GM19238 (cell line): ENCODE measurements around the gene PHF3.

Experiments
- DNase-seq: peaks from one replicate; pipeline ENCODE4 v3.0.0; 2011; ENCODE audit warnings: low spot score; ENCODE audit not compliant: insufficient read length

Gene PHF3, protein sequence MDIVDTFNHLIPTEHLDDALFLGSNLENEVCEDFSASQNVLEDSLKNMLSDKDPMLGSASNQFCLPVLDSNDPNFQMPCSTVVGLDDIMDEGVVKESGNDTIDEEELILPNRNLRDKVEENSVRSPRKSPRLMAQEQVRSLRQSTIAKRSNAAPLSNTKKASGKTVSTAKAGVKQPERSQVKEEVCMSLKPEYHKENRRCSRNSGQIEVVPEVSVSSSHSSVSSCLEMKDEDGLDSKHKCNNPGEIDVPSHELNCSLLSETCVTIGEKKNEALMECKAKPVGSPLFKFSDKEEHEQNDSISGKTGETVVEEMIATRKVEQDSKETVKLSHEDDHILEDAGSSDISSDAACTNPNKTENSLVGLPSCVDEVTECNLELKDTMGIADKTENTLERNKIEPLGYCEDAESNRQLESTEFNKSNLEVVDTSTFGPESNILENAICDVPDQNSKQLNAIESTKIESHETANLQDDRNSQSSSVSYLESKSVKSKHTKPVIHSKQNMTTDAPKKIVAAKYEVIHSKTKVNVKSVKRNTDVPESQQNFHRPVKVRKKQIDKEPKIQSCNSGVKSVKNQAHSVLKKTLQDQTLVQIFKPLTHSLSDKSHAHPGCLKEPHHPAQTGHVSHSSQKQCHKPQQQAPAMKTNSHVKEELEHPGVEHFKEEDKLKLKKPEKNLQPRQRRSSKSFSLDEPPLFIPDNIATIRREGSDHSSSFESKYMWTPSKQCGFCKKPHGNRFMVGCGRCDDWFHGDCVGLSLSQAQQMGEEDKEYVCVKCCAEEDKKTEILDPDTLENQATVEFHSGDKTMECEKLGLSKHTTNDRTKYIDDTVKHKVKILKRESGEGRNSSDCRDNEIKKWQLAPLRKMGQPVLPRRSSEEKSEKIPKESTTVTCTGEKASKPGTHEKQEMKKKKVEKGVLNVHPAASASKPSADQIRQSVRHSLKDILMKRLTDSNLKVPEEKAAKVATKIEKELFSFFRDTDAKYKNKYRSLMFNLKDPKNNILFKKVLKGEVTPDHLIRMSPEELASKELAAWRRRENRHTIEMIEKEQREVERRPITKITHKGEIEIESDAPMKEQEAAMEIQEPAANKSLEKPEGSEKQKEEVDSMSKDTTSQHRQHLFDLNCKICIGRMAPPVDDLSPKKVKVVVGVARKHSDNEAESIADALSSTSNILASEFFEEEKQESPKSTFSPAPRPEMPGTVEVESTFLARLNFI (N-terminal part only)

GRCh38 chr6:63635588-63636517, at the start of gene PHF3:
Gene PHF3 (plus strand): TSS chr6:63635802. CDS start chr6:63646552, 10,750 bp downstream.
- DNase-seq, result peak; percentile 86

DNA sequence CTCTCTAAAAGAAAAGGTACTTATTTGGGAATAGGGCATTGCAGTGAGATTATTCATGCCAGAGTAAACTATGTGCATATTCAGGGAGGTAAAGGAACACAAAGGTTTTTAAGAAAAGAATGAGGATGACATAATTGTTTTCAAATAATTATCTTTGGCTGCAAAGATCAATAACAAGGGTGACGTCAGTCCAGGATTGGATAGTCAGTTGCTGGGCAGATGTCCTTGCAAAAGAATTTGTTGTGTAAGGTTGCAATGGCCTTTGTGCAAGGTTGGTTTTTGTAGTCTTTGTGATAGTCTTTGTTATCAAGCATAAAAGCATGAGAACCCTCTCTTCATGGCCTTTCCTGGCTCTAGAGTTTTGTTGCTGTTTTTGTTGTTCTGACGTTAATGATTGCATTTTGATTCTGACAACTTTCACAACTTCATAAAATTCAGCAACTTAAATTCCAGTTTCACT, 45.6 kb upstream of the PHF3 start:
- no peak for DNase-seq

GRCh38 chr6:63592886-63593285, 42.7 kb upstream of the PHF3 start:
- DNase-seq, result no peak

DNA sequence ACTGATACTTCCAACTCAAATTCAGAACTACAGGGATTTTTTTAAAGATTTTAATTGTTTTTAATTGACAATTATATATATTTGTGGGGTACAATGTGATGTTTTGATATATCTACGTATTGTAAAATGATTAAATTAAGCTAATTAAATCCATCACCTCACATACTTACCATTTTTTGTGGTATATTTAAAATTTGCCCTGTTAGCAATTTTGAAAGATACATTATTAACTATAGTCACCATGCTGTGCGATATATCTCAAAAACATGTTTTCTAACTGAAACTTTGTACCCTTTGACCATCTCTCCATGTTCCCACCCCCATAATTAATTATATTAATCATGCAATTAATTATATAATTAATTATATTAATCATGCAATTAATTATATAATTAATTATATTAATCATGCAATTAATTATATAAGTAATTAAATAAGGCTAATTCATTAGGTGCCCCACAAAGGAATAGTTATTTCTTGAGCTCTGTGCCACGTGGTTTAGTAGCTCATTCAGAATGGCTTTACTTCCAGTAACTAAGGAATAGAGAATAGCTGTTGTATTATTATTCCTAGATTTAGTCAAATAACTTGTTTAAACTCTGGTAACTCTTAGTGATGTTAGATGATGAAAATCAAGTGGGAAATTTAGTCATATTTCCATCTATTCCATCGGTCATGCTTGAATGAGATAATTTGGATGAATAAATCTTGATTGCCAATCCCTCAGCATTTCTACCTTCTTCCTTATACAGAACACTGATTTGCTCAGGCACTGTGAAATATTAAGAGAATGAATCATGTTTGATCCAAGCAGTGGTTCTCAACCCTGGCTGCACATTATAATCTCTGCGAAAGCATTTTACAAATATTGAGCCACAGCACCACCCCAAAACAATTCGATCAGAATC, 38.2 kb upstream of the PHF3 start:
- DNase-seq, result no peak

- DNase-seq, result peak; percentile 57
These were observed 37.3 kb upstream of the PHF3 start for GRCh38 chr6:63598049-63599036.

GRCh38 chr6:63599243-63599642, 36.4 kb upstream of the PHF3 start:
- no peak for DNase-seq

GRCh38 chr6:63600136-63600535, 35.5 kb upstream of the PHF3 start:
- DNase-seq, result no peak

GRCh38 chr6:63609231-63609630, 26.4 kb upstream of the PHF3 start:
- DNase-seq, result no peak

- DNase-seq, result no peak
These were observed 24.7 kb upstream of the PHF3 start for GRCh38 chr6:63610944-63611343.

DNA sequence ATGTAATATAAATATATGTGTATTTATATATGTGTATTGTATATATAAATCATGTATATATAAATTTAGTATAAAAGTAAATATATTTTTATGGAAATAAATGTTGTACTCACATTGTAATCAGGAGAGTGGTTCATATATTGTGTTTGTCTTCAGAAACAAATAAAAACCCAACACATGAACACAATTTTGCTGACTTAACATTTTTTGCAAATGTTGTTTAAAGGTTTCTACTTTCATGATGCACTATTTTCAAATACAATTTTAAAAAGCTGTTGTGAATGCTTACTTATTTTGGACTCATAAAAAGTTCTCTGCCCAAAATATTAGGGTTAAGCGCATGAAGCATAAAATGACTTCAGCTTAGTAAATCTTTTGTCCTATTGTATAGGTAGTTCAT, 24.0 kb upstream of the PHF3 start:
- DNase-seq, result no peak

GRCh38 chr6:63615590-63615989, 20.0 kb upstream of the PHF3 start:
- DNase-seq, result no peak

- no peak for DNase-seq
These were observed 11.5 kb upstream of the PHF3 start for GRCh38 chr6:63624091-63624490.

GRCh38 chr6:63630466-63630865, 5.1 kb upstream of the PHF3 start:
- DNase-seq, result no peak

DNA sequence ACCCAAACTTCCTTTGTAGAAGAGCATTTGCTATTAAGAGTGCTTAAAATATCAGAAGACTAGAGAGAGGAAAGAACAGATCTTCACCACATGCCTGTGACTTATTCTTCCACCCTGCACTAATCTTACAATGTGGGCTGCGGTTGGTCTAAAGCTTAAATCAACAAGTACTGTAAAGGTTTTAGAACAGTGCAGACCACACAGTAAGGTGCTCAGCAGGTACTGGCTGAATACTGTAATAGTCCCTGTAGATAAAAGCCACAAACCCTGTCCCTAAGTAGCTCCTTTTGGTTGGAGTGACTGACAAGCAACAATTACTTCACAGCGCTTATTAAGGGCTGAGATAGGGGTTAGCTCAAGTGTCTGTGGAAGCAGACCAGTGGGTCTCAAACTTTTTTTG, 972 bp upstream of the PHF3 start:
- no peak for DNase-seq

- no peak for DNase-seq
These were observed 401 bp upstream of the PHF3 start for GRCh38 chr6:63635215-63635587.

DNA sequence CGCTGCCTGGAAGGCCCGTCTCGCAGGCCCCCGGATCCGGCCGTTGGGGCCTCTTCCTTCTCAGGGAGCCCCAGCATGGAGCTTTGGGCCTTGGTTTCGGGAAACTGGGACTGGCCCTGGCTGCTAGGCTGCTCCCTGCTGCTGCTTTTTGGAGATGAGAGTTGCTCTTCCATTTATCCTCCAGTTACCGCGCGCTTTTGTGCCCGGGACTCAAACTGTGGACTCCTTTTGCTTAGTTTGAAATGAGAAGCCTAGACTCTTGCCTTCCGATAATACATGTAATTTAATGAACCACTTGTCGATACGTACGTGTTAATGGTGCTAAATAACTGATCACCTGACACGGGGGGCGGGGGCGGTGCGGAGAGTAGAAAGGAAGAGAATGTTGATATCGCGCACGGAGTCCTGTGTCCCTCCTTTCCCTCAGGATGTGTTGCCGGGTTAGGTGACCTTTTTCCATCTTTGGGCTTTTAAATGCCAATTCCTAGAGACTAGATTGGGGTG, 968 bp downstream of the PHF3 start:
- no peak for DNase-seq

- no peak for DNase-seq
These were observed 2.4 kb downstream of the PHF3 start for GRCh38 chr6:63637865-63638445.

DNA sequence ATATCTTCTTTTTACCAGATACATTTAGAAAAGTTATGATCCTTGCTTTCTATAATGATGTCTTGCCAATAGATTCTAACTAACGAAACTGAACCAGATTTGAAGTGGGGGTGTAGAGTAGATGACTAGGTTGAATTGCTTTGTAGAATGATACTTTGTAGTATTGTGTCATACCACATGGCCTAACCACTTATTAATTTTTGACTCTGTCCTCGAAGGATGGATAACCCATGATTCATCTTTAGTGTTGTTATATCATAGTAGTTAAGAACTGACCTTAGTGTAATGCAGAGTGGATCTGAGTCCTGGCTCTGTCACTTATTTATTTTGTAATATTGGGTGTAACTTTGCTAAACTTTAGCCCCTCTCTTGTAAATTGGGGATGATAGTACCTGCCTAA, 4.5 kb downstream of the PHF3 start:
- no peak for DNase-seq
